ENCODE measurements around the gene PROCA1.

DNA sequence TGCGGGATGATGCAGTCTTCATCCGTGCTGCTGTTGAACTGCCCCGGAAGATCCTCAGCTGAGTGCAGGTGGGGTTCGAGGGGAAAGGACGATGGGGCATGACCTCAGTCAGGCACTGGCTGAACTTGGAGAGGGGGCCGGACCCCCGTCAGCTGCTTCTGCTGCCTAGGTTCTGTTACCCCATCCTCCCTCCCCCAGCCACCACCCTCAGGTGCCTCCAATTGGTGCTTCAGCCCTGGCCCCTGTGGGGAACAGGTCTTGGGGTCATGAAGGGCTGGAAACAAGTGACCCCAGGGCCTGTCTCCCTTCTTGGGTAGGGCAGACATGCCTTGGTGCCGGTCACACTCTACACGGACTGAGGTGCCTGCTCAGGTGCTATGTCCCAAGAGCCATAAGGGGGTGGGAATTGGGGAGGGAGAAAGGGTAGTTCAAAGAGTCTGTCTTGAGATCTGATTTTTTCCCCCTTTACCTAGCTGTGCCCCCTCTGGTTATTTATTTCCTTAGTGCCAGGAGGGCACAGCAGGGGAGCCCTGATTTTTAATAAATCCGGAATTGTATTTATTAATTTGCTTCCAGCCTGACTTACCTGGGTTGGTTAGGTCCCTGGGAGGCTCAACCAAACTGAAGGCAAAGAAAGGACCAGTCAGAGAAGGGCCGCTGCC is 38.0 kb upstream of the PROCA1 start:
- TF ChIP-seq, protein P1, sequence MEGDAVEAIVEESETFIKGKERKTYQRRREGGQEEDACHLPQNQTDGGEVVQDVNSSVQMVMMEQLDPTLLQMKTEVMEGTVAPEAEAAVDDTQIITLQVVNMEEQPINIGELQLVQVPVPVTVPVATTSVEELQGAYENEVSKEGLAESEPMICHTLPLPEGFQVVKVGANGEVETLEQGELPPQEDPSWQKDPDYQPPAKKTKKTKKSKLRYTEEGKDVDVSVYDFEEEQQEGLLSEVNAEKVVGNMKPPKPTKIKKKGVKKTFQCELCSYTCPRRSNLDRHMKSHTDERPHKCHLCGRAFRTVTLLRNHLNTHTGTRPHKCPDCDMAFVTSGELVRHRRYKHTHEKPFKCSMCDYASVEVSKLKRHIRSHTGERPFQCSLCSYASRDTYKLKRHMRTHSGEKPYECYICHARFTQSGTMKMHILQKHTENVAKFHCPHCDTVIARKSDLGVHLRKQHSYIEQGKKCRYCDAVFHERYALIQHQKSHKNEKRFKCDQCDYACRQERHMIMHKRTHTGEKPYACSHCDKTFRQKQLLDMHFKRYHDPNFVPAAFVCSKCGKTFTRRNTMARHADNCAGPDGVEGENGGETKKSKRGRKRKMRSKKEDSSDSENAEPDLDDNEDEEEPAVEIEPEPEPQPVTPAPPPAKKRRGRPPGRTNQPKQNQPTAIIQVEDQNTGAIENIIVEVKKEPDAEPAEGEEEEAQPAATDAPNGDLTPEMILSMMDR (IDR thresholded peaks at IDR 0.05): no peak
- no peak for TF ChIP-seq EP300 (IDR thresholded peaks at IDR 0.05)
- no peak for TF ChIP-seq POLR2A (IDR thresholded peaks at IDR 0.05)
